Measurements from ENCODE around the gene S1PR1.

DNA sequence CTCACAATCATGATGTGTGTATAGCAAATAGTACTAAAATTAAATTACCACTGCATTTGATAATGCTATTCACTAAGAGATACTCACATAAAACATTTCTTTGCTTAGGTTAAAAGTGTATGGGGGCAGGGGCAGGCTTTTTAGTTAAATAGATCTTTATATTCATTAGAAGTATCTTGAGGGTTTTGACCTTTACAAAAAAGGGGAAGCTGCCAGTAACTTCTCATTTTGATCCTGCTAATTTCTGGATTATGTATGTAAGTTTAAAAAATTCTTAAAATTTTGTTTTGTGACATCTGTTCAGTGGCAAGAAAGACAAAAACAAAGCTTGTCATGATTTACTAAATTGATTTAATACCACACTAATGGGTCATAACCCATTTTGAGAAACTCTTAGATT lies 45.8 kb upstream of the S1PR1 start:
- TF ChIP-seq, protein P1, sequence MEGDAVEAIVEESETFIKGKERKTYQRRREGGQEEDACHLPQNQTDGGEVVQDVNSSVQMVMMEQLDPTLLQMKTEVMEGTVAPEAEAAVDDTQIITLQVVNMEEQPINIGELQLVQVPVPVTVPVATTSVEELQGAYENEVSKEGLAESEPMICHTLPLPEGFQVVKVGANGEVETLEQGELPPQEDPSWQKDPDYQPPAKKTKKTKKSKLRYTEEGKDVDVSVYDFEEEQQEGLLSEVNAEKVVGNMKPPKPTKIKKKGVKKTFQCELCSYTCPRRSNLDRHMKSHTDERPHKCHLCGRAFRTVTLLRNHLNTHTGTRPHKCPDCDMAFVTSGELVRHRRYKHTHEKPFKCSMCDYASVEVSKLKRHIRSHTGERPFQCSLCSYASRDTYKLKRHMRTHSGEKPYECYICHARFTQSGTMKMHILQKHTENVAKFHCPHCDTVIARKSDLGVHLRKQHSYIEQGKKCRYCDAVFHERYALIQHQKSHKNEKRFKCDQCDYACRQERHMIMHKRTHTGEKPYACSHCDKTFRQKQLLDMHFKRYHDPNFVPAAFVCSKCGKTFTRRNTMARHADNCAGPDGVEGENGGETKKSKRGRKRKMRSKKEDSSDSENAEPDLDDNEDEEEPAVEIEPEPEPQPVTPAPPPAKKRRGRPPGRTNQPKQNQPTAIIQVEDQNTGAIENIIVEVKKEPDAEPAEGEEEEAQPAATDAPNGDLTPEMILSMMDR (optimal IDR thresholded peaks at IDR 0.05 in 1 of 3, IDR thresholded peaks at IDR 0.05 in 1 of 3, conservative IDR thresholded peaks at IDR 0.05 in 1 of 3; ENCODE audit: extremely low read depth in 1 of 3, insufficient read depth in 2 of 3, low read length in 3 of 3) = no peak
- TF ChIP-seq EZH2 (IDR thresholded peaks at IDR 0.05; ENCODE audit: low read length) = no peak
